CD4-positive, alpha-beta T cell (primary cell): Measurements from ENCODE around the gene PRTFDC1. TPM values are rescaled to one million over a fixed set of nuclear protein-coding genes. Genes with fewer than 3 reads are reported as not detected.

ENCODE experiments used
- ATAC-seq: fragments of 200-7000 bp; cut with Tn5 transposase; one replicate; pipeline ENCODE4 v1.10.0; 2022; ENCODE audit warnings: mild to moderate bottlenecking; ENCODE audit not compliant: poor library complexity
- CTCF ChIA-PET: fragments of 350-600 bp; sonication (Branson Sonifier 250); formaldehyde crosslinking; loops from one replicate; lab custom pipeline; 2021; ENCODE audit warnings: antibody characterized with exemption, inconsistent platforms; lab: Charles Lee
- POLR2A ChIA-PET: fragments of 350-600 bp; sonication (Branson Sonifier 250); formaldehyde crosslinking; loops from one replicate; lab custom pipeline; 2021; ENCODE audit warnings: antibody characterized with exemption, inconsistent platforms; lab: Charles Lee
- DNase-seq, 14 experiments: peaks; one replicate each; pipeline ENCODE4 v3.0.0-alpha.2; 2013 to 2020; ENCODE audit warnings: mixed read lengths in 2 of 14
- H3K27ac ChIP-seq, 2 donors: one replicate each; pipeline versions ENCODE4 v1.5.1 to v1.7.0; 2013; ENCODE audit warnings: low read length in 2 of 2, low read depth in 1 of 2, mild to moderate bottlenecking in 1 of 2
- H3K27me3 ChIP-seq, 2 experiments: 1 replicate in 1 of 2; 2 replicates in 1 of 2; pipeline versions ENCODE4 v1.6.1 to v1.7.0; 2013; ENCODE audit warnings: low read length in 2 of 2, control low read depth in 1 of 2, mild to moderate bottlenecking in 1 of 2, moderate library complexity in 1 of 2; ENCODE audit not compliant: insufficient read depth in 2 of 2, control insufficient read depth in 1 of 2
- H3K36me3 ChIP-seq: one replicate; pipeline ENCODE4 v1.6.1; 2013; ENCODE audit warnings: low read length, control low read depth; ENCODE audit not compliant: insufficient read depth
- H3K4me1 ChIP-seq: one replicate; pipeline ENCODE4 v1.6.1; 2013; ENCODE audit warnings: low read length, control low read depth; ENCODE audit not compliant: insufficient read depth
- H3K4me3 ChIP-seq: one replicate; pipeline ENCODE4 v1.5.1; 2013; ENCODE audit warnings: mild to moderate bottlenecking, low read length, moderate library complexity
- H3K9me3 ChIP-seq, 2 experiments: 1 replicate in 1 of 2; 2 replicates in 1 of 2; pipeline versions ENCODE4 v1.6.1 to v1.7.0; 2013; ENCODE audit warnings: low read length in 2 of 2, mild to moderate bottlenecking in 2 of 2, control low read depth in 1 of 2, moderate library complexity in 1 of 2; ENCODE audit not compliant: control insufficient read depth in 1 of 2, insufficient read depth in 1 of 2
- H3K27ac Mint-ChIP-seq: one replicate; pipeline ENCODE4 v1.8.0; 2020; ENCODE audit warnings: mixed read lengths
- H3K27me3 Mint-ChIP-seq: one replicate; pipeline ENCODE4 v1.8.0; 2021; ENCODE audit warnings: mixed read lengths
- H3K36me3 Mint-ChIP-seq: one replicate; pipeline ENCODE4 v1.8.0; 2021; ENCODE audit warnings: low read depth, mixed read lengths
- H3K4me1 Mint-ChIP-seq: one replicate; pipeline ENCODE4 v1.8.0; 2021; ENCODE audit warnings: low read depth, mixed read lengths
- H3K4me3 Mint-ChIP-seq: one replicate; pipeline ENCODE4 v1.8.0; 2020; ENCODE audit warnings: mild to moderate bottlenecking, mixed read lengths
- H3K9me3 Mint-ChIP-seq: one replicate; pipeline ENCODE4 v1.8.0; 2020; ENCODE audit warnings: mixed read lengths
- CTCF ChIP-seq: fragments of 200-600 bp; IDR thresholded peaks from one replicate; pipeline ENCODE4 v1.8.0; 2022; ENCODE audit warnings: antibody characterized with exemption, mild to moderate bottlenecking
- intact Hi-C, 2 experiments: fragments of 100-400 bp; cut with DNase I in 1 of 2; cut with micrococcal nuclease in 1 of 2; formaldehyde crosslinking; loops; one replicate each; pipeline versions ENCODE4 v1.15.1 to v1.9.0; 2023 to 2025; cut with DNase I, micrococcal nuclease
- total RNA-seq, 174 experiments: library from RNA in 2 of 174; stranded (reverse) in 2 of 174; gene quantifications; one replicate each; pipeline ENCODE4 v1.2.3 and lab custom pipeline; 2021 to 2026

PRTFDC1 gene
- total RNA-seq, 2 experiments from 2014 or later, result 0.52 to 0.67 TPM

GRCh38 chr10:24910574-24910973, 41.8 kb downstream of the PRTFDC1 start:
- Mint-ChIP-seq H3K9me3 (no peaks in the 10 kb centered on the region), H3K27me3 (no peaks in the 10 kb centered on the region), H3K4me3 (no peak overlapping the region), H3K27ac (no peak overlapping the region), H3K36me3 (no peaks in the 10 kb centered on the region), H3K4me1 (peaks cover 9% of the 10 kb centered on the region)
- ATAC-seq, result no peak
- CTCF ChIA-PET, result no interaction called here
- no peak for TF ChIP-seq CTCF
- Histone ChIP-seq H3K27me3 (no peaks in the 10 kb centered on the region), H3K27ac (no peak overlapping the region), H3K4me3 (no peak overlapping the region), H3K4me1 (peaks cover 6% of the 10 kb centered on the region), H3K36me3 (no peaks in the 10 kb centered on the region), H3K9me3 (no peaks in the 10 kb centered on the region)
- intact Hi-C loops, result no loop called here
- POLR2A ChIA-PET, result no interaction called here
- DNase-seq, result no peak

GRCh38 chr10:24908793-24909423, 43.5 kb downstream of the PRTFDC1 start:
- no peak overlapping the region for H3K27ac Mint-ChIP-seq
- no peak for ATAC-seq

GRCh38 chr10:24907956-24908355, 44.5 kb downstream of the PRTFDC1 start:
- Histone ChIP-seq H3K4me3 (no peak overlapping the region), H3K4me1 (peaks cover 6% of the 10 kb centered on the region), H3K27me3 (no peaks in the 10 kb centered on the region), H3K27ac (no peak overlapping the region), H3K36me3 (no peaks in the 10 kb centered on the region), H3K9me3 (no peaks in the 10 kb centered on the region)
- POLR2A ChIA-PET, result no interaction called here
- ATAC-seq (no peak), DNase-seq (no peak)
- no peaks in the 10 kb centered on the region for H3K36me3 Mint-ChIP-seq
- peaks cover 9% of the 10 kb centered on the region for H3K4me1 Mint-ChIP-seq
- TF ChIP-seq CTCF, result no peak
- no peaks in the 10 kb centered on the region for H3K27me3 Mint-ChIP-seq
- H3K27ac Mint-ChIP-seq, result no peak overlapping the region
- no peaks in the 10 kb centered on the region for H3K9me3 Mint-ChIP-seq
- CTCF ChIA-PET, result no interaction called here
- intact Hi-C loops, result loop anchor here in 1 of 2 experiments (5.0 kb wide), 1 partner anchor 36 kb away; no protein-coding TSS in a partner anchor
- H3K4me3 Mint-ChIP-seq, result no peak overlapping the region

More at GRCh38 chr10:24908793-24909423, 43.5 kb downstream of the PRTFDC1 start:
- Histone ChIP-seq H3K9me3 (no peaks in the 10 kb centered on the region), H3K27ac (no peak overlapping the region), H3K36me3 (no peaks in the 10 kb centered on the region), H3K4me3 (no peak overlapping the region), H3K27me3 (no peaks in the 10 kb centered on the region), H3K4me1 (peaks cover 6% of the 10 kb centered on the region)
- Mint-ChIP-seq H3K4me3 (no peak overlapping the region), H3K4me1 (peaks cover 9% of the 10 kb centered on the region), H3K9me3 (no peaks in the 10 kb centered on the region), H3K36me3 (no peaks in the 10 kb centered on the region), H3K27me3 (no peaks in the 10 kb centered on the region)
- CTCF ChIA-PET, result no interaction called here
- TF ChIP-seq CTCF, result no peak
- intact Hi-C loops, result loop anchor here in 1 of 2 experiments (5.0 kb wide), 1 partner anchor 37 kb away; no protein-coding TSS in a partner anchor
- POLR2A ChIA-PET, result interaction anchor here (0.7 kb wide), 1 partner anchor 21 kb away, joined by 3 read pairs; no protein-coding TSS in a partner anchor
- DNase-seq, result peak in 2 of 14 experiments; percentile 40 to 51
